Measurements from ENCODE around the gene SRPX. TPM values are rescaled to one million over a fixed set of nuclear protein-coding genes. Genes with fewer than 3 reads are reported as not detected.

The SRPX gene
- total RNA-seq, 1 donor from 2014 or later, result 60.1 TPM

DNA sequence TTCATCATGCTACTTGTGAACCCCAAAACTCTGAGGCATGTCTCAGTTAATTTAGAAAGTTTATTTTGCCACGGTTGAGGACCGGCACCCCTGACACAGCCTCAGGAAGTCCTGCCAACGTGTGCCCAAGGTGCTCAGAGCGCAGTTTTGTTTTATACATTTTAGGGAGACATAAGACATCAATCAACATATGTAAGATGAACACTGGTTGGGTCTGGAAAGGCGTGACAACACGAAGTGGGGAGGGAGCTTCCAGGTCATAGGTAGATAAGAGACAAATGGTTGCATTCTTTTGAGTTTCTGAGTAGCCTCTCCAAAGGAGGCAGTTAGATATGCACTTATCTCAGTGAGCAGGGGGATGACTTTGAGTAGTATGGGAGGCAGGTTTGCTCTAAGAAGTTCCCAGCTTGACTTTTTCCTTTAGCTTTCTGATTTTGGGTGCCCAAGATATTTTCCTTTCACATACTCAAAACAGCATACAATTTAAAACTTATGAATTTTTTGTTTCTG is 115.4 kb downstream of the SRPX start:
- no peaks in the 10 kb centered on the region for H3K9me3 ChIP-seq (ENCODE audit: insufficient read depth, low read depth, low read length)
- H3K4me1 Mint-ChIP-seq (ENCODE audit: low read depth, unreplicated experiment), result no peaks in the 10 kb centered on the region
- no peak for DNase-seq (ENCODE audit: low read depth)
- FAIRE-seq, result no peak
- H3K9me3 Mint-ChIP-seq (ENCODE audit: unreplicated experiment), result no peaks in the 10 kb centered on the region
- TF ChIP-seq, protein P1, sequence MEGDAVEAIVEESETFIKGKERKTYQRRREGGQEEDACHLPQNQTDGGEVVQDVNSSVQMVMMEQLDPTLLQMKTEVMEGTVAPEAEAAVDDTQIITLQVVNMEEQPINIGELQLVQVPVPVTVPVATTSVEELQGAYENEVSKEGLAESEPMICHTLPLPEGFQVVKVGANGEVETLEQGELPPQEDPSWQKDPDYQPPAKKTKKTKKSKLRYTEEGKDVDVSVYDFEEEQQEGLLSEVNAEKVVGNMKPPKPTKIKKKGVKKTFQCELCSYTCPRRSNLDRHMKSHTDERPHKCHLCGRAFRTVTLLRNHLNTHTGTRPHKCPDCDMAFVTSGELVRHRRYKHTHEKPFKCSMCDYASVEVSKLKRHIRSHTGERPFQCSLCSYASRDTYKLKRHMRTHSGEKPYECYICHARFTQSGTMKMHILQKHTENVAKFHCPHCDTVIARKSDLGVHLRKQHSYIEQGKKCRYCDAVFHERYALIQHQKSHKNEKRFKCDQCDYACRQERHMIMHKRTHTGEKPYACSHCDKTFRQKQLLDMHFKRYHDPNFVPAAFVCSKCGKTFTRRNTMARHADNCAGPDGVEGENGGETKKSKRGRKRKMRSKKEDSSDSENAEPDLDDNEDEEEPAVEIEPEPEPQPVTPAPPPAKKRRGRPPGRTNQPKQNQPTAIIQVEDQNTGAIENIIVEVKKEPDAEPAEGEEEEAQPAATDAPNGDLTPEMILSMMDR (IDR thresholded peaks at IDR 0.05; ENCODE audit: insufficient read depth, low read depth, low read length), result no peak
- no peak for TF ChIP-seq EZH2 (IDR thresholded peaks at IDR 0.05; ENCODE audit: insufficient read depth, low read length)
- H3K9ac ChIP-seq (ENCODE audit: low read length), result no peak overlapping the region
- H3K4me2 ChIP-seq (ENCODE audit: low read length), result no peak overlapping the region
- no peaks in the 10 kb centered on the region for H3K4me1 ChIP-seq (ENCODE audit: insufficient read depth, low read length)
- H3K27me3 Mint-ChIP-seq (ENCODE audit: low read depth, unreplicated experiment), result no peaks in the 10 kb centered on the region
- peaks cover 2% of the 10 kb centered on the region for H3K36me3 ChIP-seq (ENCODE audit: insufficient read depth, low read length)
- H3K4me3 Mint-ChIP-seq (ENCODE audit: unreplicated experiment), result no peak overlapping the region
- H3K36me3 Mint-ChIP-seq (ENCODE audit: low read depth, unreplicated experiment), result no peaks in the 10 kb centered on the region
- no peaks in the 10 kb centered on the region for H3K79me2 ChIP-seq (ENCODE audit: insufficient read depth, low read length)
- H2AFZ ChIP-seq (ENCODE audit: low read depth, low read length), result no peak overlapping the region
- H3K4me3 ChIP-seq (ENCODE audit: insufficient read depth, low read depth, low read length), result no peak overlapping the region
- no peak overlapping the region for H3K27ac ChIP-seq (ENCODE audit: low read depth, low read length)
- H3K27ac Mint-ChIP-seq (ENCODE audit: unreplicated experiment), result no peak overlapping the region
- H3K27me3 ChIP-seq (ENCODE audit: insufficient read depth, low read length), result no peaks in the 10 kb centered on the region
- H4K20me1 ChIP-seq (ENCODE audit: insufficient read depth, low read length), result no peaks in the 10 kb centered on the region

- H3K27me3 ChIP-seq (ENCODE audit: insufficient read depth, low read length), result no peaks in the 10 kb centered on the region
- H3K27ac ChIP-seq (ENCODE audit: low read depth, low read length), result no peak overlapping the region
- H2AFZ ChIP-seq (ENCODE audit: low read depth, low read length), result no peak overlapping the region
- peak; percentile 23 for DNase-seq (ENCODE audit: low read depth)
- TF ChIP-seq, protein P1 (IDR thresholded peaks at IDR 0.05; ENCODE audit: insufficient read depth, low read depth, low read length), result no peak
- TF ChIP-seq EZH2 (IDR thresholded peaks at IDR 0.05; ENCODE audit: insufficient read depth, low read length), result no peak
- H3K9ac ChIP-seq (ENCODE audit: low read length), result no peak overlapping the region
- Mint-ChIP-seq H3K9me3 (ENCODE audit: unreplicated experiment) (no peaks in the 10 kb centered on the region), H3K4me3 (ENCODE audit: unreplicated experiment) (no peak overlapping the region), H3K36me3 (ENCODE audit: low read depth, unreplicated experiment) (no peaks in the 10 kb centered on the region), H3K27ac (ENCODE audit: unreplicated experiment) (no peak overlapping the region), H3K4me1 (ENCODE audit: low read depth, unreplicated experiment) (no peaks in the 10 kb centered on the region), H3K27me3 (ENCODE audit: low read depth, unreplicated experiment) (no peaks in the 10 kb centered on the region)
- no peaks in the 10 kb centered on the region for H4K20me1 ChIP-seq (ENCODE audit: insufficient read depth, low read length)
- H3K79me2 ChIP-seq (ENCODE audit: insufficient read depth, low read length), result no peaks in the 10 kb centered on the region
- peaks cover 2% of the 10 kb centered on the region for H3K36me3 ChIP-seq (ENCODE audit: insufficient read depth, low read length)
- H3K9me3 ChIP-seq (ENCODE audit: insufficient read depth, low read depth, low read length), result no peaks in the 10 kb centered on the region
- H3K4me1 ChIP-seq (ENCODE audit: insufficient read depth, low read length), result no peaks in the 10 kb centered on the region
- no peak for FAIRE-seq
- no peak overlapping the region for H3K4me3 ChIP-seq (ENCODE audit: insufficient read depth, low read depth, low read length)
- H3K4me2 ChIP-seq (ENCODE audit: low read length), result no peak overlapping the region
Measured at GRCh38 chrX:38103857-38104812, 116.5 kb downstream of the SRPX start.

DNA sequence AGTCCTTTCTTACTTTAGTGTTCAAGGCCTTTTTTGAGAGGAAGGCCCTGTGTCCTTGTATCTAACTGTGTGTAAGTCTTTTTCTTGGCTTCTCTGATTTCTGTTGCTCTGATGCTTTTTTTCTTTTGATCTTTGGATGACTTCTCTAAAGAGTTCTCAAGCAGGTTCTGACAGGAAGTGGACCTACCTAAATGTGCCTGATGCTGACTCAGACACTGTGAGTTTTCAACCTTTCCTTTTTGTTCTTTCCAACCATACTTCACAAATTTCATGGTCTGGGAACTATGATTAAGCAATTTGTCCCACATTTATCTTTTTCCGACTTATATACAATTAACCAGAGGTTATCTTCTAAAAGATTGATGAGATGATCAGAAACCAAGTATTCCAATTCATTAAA is 117.8 kb downstream of the SRPX start:
- no peak for TF ChIP-seq EZH2 (IDR thresholded peaks at IDR 0.05; ENCODE audit: insufficient read depth, low read length)
- TF ChIP-seq, protein P1 (IDR thresholded peaks at IDR 0.05; ENCODE audit: insufficient read depth, low read depth, low read length), result no peak
- H3K4me1 ChIP-seq (ENCODE audit: insufficient read depth, low read length), result no peaks in the 10 kb centered on the region
- no peaks in the 10 kb centered on the region for H3K9me3 ChIP-seq (ENCODE audit: insufficient read depth, low read depth, low read length)
- no peaks in the 10 kb centered on the region for H3K9me3 Mint-ChIP-seq (ENCODE audit: unreplicated experiment)
- no peak overlapping the region for H3K4me3 Mint-ChIP-seq (ENCODE audit: unreplicated experiment)
- H3K36me3 ChIP-seq (ENCODE audit: insufficient read depth, low read length), result peaks cover 2% of the 10 kb centered on the region
- FAIRE-seq, result no peak
- peak; percentile 49 for DNase-seq (ENCODE audit: low read depth)
- H3K4me1 Mint-ChIP-seq (ENCODE audit: low read depth, unreplicated experiment), result no peaks in the 10 kb centered on the region
- H3K27ac ChIP-seq (ENCODE audit: low read depth, low read length), result no peak overlapping the region
- H3K79me2 ChIP-seq (ENCODE audit: insufficient read depth, low read length), result no peaks in the 10 kb centered on the region
- no peaks in the 10 kb centered on the region for H3K27me3 Mint-ChIP-seq (ENCODE audit: low read depth, unreplicated experiment)
- H4K20me1 ChIP-seq (ENCODE audit: insufficient read depth, low read length), result no peaks in the 10 kb centered on the region
- no peaks in the 10 kb centered on the region for H3K27me3 ChIP-seq (ENCODE audit: insufficient read depth, low read length)
- H3K4me2 ChIP-seq (ENCODE audit: low read length), result no peak overlapping the region
- H3K36me3 Mint-ChIP-seq (ENCODE audit: low read depth, unreplicated experiment), result no peaks in the 10 kb centered on the region
- no peak overlapping the region for H3K27ac Mint-ChIP-seq (ENCODE audit: unreplicated experiment)
- H2AFZ ChIP-seq (ENCODE audit: low read depth, low read length), result no peak overlapping the region
- no peak overlapping the region for H3K9ac ChIP-seq (ENCODE audit: low read length)
- no peak overlapping the region for H3K4me3 ChIP-seq (ENCODE audit: insufficient read depth, low read depth, low read length)

All from astrocyte (in vitro differentiated cells and primary cell).